ENCODE results near the gene MAP7D3. TPM values are rescaled to one million over a fixed set of nuclear protein-coding genes. Genes with fewer than 3 reads are reported as not detected.

The MAP7D3 gene
- total RNA-seq, 1 experiment from 2014 or later, result 15.0 TPM

DNA sequence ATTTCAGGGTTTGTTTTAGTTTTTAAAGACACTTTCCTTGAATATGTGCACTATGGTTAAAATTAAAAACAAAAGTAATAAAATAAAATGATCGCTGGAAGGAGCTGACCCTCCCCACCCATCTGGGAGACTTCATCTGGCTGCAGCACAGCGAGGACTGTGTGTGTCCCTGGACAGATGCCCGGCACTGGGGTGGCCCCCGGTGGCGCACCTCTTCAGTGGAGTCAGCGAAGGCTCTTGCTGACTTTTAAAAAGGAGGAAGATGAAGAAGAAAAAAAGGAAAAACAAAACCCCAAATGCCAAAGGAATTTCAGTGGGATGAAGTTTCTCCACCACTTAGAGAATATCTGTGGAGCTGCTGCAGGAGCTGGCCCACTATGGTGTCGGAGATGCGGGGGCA lies 44.2 kb upstream of the MAP7D3 start:
- TF ChIP-seq CBX3 (IDR thresholded peaks at IDR 0.05; ENCODE audit: low read depth) (no peak), ZNF274 (IDR thresholded peaks at IDR 0.05; ENCODE audit: low read depth, low read length) (no peak), CEBPB (IDR thresholded peaks at IDR 0.05; ENCODE audit: low read depth) (no peak), EGR1 (IDR thresholded peaks at IDR 0.05; ENCODE audit: low read depth) (no peak), POLR2AphosphoS5 (IDR thresholded peaks at IDR 0.05; ENCODE audit: low read depth, low read length) (no peak), FOSL1 (IDR thresholded peaks at IDR 0.05; ENCODE audit: low read depth) (no peak), POLR2A (IDR thresholded peaks at IDR 0.05; ENCODE audit: borderline replicate concordance, extremely low read depth, insufficient read depth, insufficient read length) (no peak), TCF7L2 (IDR thresholded peaks at IDR 0.05; ENCODE audit: borderline replicate concordance, extremely low read depth, insufficient read depth, insufficient read length) (no peak), ZFX (IDR thresholded peaks at IDR 0.05) (no peak), SIN3A (IDR thresholded peaks at IDR 0.05; ENCODE audit: low read depth) (no peak), EZH2phosphoT487 (IDR thresholded peaks at IDR 0.05; ENCODE audit: borderline replicate concordance) (no peak), ELF1 (IDR thresholded peaks at IDR 0.05; ENCODE audit: borderline replicate concordance, low read depth) (no peak), SRF (IDR thresholded peaks at IDR 0.05; ENCODE audit: low read depth) (no peak), YY1 (IDR thresholded peaks at IDR 0.05; ENCODE audit: extremely low read depth, insufficient replicate concordance, low read depth, low read length) (no peak), JUND (IDR thresholded peaks at IDR 0.05) (no peak)
- TF ChIP-seq, protein P1, sequence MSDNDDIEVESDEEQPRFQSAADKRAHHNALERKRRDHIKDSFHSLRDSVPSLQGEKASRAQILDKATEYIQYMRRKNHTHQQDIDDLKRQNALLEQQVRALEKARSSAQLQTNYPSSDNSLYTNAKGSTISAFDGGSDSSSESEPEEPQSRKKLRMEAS (IDR thresholded peaks at IDR 0.05), result no peak
- TF ChIP-seq, protein P2, sequence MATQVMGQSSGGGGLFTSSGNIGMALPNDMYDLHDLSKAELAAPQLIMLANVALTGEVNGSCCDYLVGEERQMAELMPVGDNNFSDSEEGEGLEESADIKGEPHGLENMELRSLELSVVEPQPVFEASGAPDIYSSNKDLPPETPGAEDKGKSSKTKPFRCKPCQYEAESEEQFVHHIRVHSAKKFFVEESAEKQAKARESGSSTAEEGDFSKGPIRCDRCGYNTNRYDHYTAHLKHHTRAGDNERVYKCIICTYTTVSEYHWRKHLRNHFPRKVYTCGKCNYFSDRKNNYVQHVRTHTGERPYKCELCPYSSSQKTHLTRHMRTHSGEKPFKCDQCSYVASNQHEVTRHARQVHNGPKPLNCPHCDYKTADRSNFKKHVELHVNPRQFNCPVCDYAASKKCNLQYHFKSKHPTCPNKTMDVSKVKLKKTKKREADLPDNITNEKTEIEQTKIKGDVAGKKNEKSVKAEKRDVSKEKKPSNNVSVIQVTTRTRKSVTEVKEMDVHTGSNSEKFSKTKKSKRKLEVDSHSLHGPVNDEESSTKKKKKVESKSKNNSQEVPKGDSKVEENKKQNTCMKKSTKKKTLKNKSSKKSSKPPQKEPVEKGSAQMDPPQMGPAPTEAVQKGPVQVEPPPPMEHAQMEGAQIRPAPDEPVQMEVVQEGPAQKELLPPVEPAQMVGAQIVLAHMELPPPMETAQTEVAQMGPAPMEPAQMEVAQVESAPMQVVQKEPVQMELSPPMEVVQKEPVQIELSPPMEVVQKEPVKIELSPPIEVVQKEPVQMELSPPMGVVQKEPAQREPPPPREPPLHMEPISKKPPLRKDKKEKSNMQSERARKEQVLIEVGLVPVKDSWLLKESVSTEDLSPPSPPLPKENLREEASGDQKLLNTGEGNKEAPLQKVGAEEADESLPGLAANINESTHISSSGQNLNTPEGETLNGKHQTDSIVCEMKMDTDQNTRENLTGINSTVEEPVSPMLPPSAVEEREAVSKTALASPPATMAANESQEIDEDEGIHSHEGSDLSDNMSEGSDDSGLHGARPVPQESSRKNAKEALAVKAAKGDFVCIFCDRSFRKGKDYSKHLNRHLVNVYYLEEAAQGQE (IDR thresholded peaks at IDR 0.05; ENCODE audit: low read depth), result no peak
- TF ChIP-seq, protein P3, sequence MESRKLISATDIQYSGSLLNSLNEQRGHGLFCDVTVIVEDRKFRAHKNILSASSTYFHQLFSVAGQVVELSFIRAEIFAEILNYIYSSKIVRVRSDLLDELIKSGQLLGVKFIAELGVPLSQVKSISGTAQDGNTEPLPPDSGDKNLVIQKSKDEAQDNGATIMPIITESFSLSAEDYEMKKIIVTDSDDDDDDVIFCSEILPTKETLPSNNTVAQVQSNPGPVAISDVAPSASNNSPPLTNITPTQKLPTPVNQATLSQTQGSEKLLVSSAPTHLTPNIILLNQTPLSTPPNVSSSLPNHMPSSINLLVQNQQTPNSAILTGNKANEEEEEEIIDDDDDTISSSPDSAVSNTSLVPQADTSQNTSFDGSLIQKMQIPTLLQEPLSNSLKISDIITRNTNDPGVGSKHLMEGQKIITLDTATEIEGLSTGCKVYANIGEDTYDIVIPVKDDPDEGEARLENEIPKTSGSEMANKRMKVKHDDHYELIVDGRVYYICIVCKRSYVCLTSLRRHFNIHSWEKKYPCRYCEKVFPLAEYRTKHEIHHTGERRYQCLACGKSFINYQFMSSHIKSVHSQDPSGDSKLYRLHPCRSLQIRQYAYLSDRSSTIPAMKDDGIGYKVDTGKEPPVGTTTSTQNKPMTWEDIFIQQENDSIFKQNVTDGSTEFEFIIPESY (IDR thresholded peaks at IDR 0.05; ENCODE audit: extremely low read depth, insufficient replicate concordance, low read length), result no peak
- TF ChIP-seq, protein P4, sequence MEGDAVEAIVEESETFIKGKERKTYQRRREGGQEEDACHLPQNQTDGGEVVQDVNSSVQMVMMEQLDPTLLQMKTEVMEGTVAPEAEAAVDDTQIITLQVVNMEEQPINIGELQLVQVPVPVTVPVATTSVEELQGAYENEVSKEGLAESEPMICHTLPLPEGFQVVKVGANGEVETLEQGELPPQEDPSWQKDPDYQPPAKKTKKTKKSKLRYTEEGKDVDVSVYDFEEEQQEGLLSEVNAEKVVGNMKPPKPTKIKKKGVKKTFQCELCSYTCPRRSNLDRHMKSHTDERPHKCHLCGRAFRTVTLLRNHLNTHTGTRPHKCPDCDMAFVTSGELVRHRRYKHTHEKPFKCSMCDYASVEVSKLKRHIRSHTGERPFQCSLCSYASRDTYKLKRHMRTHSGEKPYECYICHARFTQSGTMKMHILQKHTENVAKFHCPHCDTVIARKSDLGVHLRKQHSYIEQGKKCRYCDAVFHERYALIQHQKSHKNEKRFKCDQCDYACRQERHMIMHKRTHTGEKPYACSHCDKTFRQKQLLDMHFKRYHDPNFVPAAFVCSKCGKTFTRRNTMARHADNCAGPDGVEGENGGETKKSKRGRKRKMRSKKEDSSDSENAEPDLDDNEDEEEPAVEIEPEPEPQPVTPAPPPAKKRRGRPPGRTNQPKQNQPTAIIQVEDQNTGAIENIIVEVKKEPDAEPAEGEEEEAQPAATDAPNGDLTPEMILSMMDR (IDR thresholded peaks at IDR 0.05 in 2 of 3, conservative IDR thresholded peaks at IDR 0.05 in 1 of 3; ENCODE audit: borderline replicate concordance in 1 of 3, insufficient read depth in 1 of 3, low read depth in 2 of 3, low read length in 2 of 3), result no peak
- H3K9me2 ChIP-seq (ENCODE audit: insufficient read depth), result no peaks in the 10 kb centered on the region
- intact Hi-C loops (cut with micrococcal nuclease), result no loop called here
- ChIA-PET RAD21 (ENCODE audit: low non-redundant PET in 1 of 2, low total read pairs in 2 of 2, uncharacterized antibody in 2 of 2, unreplicated experiment in 2 of 2) (no interaction called here), POLR2A (no interaction called here), CTCF (interaction anchor here (1.2 kb wide), 1 partner anchor 40 kb away, joined by 3 read pairs; no protein-coding TSS in a partner anchor)
- no TSS peak for BruUV-seq (replicated peaks)
- no peaks in the 10 kb centered on the region for H3K9me3 ChIP-seq (ENCODE audit: control insufficient read depth in 1 of 2, insufficient read depth in 1 of 2, low read depth in 1 of 2, low read length in 2 of 2)
- H3K4me3 ChIP-seq (replicated peaks in 1 of 2; ENCODE audit: low read depth in 1 of 2, low read length in 2 of 2), result no peak overlapping the region
- H3K27ac ChIP-seq (ENCODE audit: low read depth, low read length), result no peak overlapping the region
- H3K79me2 ChIP-seq (ENCODE audit: insufficient read depth, low read length), result no peaks in the 10 kb centered on the region
- ATAC-seq, result no peak
- no peak overlapping the region for H3K4me2 ChIP-seq (ENCODE audit: low read length)
- no peaks in the 10 kb centered on the region for H3K36me3 ChIP-seq (ENCODE audit: control insufficient read depth in 1 of 2, insufficient read depth in 2 of 2, low read length in 2 of 2)
- no peaks in the 10 kb centered on the region for H4K20me1 ChIP-seq (ENCODE audit: insufficient read depth)
- DNase-seq (ENCODE audit: low read depth, low spot score), result no peak
- no peaks in the 10 kb centered on the region for H3K27me3 ChIP-seq (ENCODE audit: insufficient read depth, low read length)
- H3K9ac ChIP-seq (ENCODE audit: low read length), result no peak overlapping the region
- H2AFZ ChIP-seq (ENCODE audit: low read depth, low read length, poor library complexity, severe bottlenecking), result no peak overlapping the region
- H3K4me1 ChIP-seq (ENCODE audit: control insufficient read depth in 1 of 2, insufficient read depth in 2 of 2, low read length in 2 of 2), result no peaks in the 10 kb centered on the region; a peak in 1 of 4 replicates

All from HCT116 (cell line).